Articular chondrocyte of knee joint (primary cell): ENCODE data around the gene TMEM208. TPM values are rescaled to one million over a fixed set of nuclear protein-coding genes. Genes with fewer than 3 reads are reported as not detected.

Experiments used
- small RNA-seq: library from RNA; depleted of rRNA; stranded (forward); fragments of <200 nt; gene quantifications from one replicate; pipeline ENCODE3, GENCODE V24; 2012
- total RNA-seq: library from RNA; depleted of rRNA; stranded (reverse); fragments of >200 nt; gene quantifications from 2 replicates; pipeline ENCODE4 v1.2.3, GENCODE V29; 2012

TMEM208 gene
- 28.1 and 35.4 TPM in 2 replicates for total RNA-seq

DNA sequence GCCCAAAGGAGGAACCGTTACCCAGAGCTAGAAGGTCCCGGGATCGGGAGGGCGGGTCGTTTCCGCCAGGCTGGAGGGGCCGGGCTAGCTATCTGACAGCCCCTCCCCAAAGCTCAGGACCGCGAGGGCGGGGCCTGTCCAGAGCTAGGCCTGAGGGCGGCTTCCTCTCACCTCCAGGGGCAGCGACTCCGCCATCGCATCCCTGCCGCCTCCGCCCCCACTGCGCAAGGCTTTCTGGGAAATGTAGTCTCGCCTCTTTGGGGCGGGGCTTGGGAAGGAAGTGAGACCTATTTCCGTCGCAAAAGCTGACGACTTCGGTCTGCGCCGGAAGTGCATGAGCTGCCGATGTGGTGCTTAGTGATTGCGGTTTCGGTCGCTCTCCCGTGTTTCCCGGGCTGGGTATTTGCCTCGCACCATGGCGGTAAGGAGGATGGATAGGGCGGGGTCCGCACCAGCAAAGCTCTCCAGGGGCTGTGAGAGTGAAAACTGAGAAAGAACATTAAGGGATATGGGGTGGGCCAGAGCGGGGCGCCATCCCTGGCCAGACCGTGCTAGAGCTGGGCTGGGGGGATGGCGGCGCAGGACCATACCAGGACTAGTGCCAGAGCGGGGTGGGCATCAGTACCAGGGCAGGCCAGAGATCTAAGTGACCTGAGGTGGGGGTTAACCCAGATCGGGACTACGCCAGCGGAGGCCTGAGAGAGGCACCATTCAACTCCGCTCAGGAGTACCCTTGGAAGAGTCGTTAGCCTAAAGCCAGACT, at the start of gene TMEM208:
Gene TMEM208 (plus strand): TSS at position 327 of the 763 bp plus-strand sequence. CDS start 89 bp downstream, at position 416.

DNA sequence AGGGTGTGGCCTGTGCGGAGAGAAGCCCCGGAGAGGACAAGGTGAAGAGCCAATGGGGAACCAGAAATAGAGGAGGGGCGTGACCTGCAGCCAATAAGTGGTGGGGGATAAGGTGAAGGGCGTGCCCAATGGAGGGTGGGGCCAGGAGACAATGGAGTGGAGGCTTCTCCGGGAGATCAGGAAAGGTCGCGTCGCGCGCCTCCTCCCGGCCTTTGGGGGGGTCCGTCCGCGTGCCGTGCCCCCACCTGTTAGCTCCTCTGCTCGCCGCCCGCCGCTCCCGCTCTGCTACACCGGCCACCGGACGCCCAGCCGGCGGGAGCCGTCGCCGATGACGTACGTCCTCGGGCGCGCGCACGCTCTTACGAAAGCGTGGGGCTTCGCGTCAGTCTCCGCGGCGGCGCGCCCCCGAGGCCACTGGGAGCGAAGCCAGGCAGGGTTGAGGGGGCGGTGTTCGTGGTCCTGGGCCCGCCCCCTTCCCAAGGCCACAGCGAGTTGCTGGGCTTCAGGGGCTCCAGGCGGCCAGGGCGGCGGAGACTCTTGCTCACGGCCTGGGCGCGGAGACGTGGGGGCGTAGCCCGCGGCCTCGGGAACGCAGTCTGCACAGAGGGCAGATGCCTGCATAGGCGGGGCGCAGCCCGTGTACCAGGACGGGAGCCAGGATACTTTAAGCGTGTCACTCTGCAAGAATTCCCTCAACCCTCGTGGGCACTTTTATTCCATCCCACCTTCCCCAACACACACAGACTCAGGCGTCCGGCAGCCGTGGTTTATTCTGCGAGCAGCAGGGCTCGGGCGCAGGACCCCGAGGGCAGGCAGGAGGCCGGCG, 43.1 kb upstream of the TMEM208 start, which contains the start of gene MATCAP1:
Gene MATCAP1 (minus strand): TSS at position 337 of the 826 bp plus-strand sequence. CDS start 3,353 bp downstream, outside the sequence.

DNA sequence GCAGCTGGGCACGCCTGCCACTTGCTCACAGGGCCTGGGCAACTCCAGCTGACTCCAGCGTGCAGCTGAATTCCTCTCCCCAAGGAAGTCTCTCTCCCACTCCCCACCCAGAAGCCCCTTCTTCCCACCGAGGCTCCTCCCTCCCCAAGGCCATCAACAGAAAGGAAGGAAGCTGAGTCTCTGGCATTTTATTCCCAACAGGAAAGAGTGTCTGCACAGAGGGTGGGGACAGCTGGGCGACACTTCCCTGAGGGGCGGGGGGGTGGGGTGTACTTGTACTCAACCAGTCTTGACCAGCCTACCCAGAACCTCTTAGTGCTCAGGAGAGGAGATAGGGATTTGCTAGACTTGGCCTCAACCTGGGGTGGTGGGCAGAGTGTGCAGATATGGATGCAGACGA, 36.9 kb upstream of the TMEM208 start, which contains the start of gene EXOC3L1:
Gene EXOC3L1 (minus strand): TSS at position 96 of the 400 bp plus-strand sequence. CDS start 460 bp downstream, outside the sequence.

DNA sequence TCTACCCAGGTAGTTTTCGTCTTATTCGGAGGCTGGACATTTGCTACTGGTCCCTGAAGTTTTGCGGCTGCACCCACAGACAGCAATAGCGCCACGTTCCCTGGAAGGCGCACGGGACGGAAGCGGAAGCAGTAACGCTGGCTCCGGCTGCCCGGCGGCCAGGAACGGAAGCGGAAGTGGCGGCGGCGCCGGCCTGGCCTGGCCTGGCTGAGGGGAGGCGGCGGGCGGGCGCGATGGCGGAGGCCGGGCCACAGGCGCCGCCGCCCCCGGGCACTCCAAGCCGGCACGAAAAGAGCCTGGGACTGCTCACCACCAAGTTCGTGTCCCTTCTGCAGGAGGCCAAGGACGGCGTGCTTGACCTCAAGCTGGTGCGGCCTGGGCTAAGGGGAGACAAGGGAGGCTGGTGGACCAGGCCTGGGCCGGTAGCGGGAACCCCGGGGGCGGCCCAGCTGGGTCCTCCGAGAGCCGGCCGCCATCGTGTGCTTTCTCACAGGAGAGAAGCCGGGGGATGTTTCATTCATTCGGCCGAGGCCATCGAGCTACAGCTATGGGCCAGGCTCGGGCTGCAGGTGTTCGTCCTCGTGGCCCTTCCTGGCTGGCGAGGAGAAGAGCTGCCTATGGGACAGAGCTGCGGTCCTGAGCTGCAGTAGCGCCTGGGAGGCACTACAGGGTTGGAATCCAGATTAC, 34.8 kb upstream of the TMEM208 start, which contains the start of gene E2F4:
Gene E2F4 (plus strand): TSS at position 161 of the 687 bp plus-strand sequence. CDS start 73 bp downstream, at position 234.

DNA sequence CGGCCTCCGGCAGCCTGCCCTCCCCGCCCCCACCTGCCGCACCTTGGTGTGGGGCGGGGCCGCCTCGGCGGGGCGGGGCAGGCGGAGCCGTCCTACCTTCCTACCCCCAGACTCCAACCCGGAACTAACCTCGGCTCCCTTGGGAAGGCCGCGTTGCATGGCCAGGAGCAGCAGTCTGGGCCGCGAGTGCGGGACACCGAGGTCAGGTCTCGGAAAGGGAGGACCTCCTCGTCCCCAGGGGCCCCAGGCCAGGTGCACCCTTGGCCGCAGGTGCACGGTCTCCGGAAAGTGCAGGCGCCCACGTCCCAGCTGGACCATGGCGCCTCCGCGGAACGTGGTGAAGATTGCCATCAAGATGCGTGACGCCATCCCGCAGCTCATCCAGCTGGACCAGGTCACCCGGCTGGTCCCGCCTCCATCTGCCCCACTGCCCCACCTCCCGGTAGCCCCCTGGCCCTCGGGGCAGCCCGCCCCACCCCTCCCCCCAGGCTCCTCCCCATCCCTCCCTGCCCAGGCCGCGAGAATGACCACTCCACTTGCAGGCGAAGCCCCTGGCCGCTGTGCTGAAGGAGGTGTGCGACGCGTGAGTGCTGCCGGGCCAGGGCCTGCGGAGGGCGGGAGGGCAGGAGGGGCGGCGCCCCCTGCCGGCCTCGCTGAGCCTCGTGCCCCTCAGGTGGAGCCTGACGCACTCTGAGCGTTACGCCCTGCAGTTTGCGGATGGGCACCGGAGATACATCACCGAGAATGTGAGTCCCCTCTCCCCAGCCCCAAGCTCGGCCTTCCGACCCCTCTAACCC, 27.7 kb upstream of the TMEM208 start, which contains the start of gene ELMO3:
Gene ELMO3 (plus strand): TSS at position 121 of the 797 bp plus-strand sequence. CDS start 196 bp downstream, at position 317.

DNA sequence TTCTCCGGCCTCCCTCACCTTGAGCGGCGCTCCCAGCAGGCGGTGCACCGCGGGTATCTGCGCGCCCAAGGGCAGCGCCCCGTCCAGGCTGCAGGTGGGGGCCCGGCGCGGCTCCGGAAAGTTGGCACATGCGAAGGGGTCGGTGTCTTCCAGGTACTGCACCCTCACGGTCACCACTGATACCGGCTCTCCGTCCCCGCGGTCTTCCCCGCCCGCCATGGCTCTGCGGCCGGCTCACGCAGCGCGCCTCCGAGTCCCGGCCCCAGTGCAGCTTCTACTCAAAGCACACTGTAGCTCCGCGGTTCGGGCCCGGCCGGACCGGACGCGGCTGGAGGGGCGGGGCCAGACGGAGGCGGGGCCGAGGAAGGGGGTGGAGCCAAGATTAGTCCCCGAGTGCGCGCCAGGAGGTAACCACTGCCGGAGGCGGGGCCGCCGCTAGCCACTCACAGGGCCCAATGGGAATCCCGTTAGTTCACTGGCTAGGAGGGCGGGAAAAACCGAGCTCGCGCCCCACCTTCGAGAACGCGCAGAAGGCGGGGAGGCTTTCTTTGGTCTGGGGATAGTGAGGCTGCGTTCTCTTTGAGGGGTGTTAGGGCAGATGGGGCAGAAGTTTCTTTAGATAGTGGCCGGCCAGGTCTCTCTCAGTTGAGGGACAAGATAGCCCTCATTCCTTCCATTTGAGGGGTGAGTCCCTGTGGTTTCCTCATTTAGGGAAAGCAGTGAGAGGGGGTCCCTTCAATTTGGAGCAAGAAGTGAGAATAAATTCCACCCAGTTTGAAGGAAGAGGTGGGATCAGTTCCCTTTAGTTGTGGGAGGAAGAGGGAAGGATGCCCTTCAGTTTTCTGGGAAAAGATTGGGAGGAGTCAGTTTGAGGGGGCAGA, 20.5 kb downstream of the TMEM208 start, which contains the start of gene FHOD1:
Gene FHOD1 (minus strand): TSS at position 290 of the 881 bp plus-strand sequence. CDS start 71 bp downstream, at position 219.

DNA sequence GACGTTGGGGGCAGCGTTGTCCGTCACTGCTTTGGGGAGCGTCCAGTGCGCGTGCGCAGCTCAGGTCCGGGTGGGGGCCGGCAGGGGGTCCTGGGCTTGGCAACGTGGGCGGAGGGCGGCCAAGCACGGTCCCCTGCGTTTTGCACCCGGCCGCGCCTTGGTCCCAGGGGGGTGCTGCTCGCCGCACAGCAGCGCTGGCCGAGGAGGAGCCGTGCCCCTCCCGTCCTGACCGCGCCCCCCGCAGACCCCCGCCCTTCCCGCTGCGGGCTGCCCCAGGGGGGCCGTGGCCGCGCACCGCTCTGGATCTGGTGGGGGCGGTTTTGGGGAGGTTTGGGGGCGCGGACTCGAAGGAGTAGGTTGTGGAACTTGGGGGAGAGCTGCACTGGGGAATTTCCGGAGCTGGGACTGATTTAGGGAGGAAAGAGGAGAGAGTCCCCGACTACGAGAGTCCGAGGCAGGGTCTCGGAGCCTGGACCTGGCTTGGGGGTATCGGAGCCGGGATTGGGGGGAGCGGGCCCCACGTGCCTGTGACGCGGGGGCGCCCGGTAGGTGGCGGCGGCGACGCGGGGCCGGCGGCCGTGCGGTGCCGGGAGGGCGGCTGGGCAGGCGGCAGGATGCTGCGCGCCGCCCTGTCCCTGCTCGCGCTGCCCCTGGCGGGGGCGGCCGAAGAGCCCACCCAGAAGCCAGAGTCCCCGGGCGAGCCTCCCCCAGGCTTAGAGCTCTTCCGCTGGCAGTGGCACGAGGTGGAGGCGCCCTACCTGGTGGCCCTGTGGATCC, 21.7 kb downstream of the TMEM208 start, which contains the start of gene SLC9A5:
Gene SLC9A5 (plus strand): TSS at position 579 of the 777 bp plus-strand sequence. CDS start 36 bp downstream, at position 615.

Small RNA genes within 50 kb of the gene (small RNA-seq; reads per million reads assigned to genes)
- gene MIR328: 0.65 reads per million, percentile 22 among the genes with 10 or more reads in this experiment

Other genes with a start within 250 kb of the TMEM208 start
- 3.6 and 5.0 TPM in 2 replicates for gene CES4A, start 238.5 kb upstream of the TMEM208 start, total RNA-seq
- gene CBFB, start 198.0 kb upstream of the TMEM208 start, total RNA-seq: 95.6 and 99.8 TPM in 2 replicates
- gene PHAF1, start 117.2 kb upstream of the TMEM208 start, total RNA-seq: 19.1 and 20.8 TPM in 2 replicates
- 45.9 and 50.6 TPM in 2 replicates for gene B3GNT9, start 76.1 kb upstream of the TMEM208 start, total RNA-seq
- gene TRADD, start 67.2 kb upstream of the TMEM208 start, total RNA-seq: 12.2 and 13.5 TPM in 2 replicates
- gene FBXL8, start 67.2 kb upstream of the TMEM208 start, total RNA-seq: 11.2 and 12.7 TPM in 2 replicates
- 3.0 and 4.4 TPM in 2 replicates for gene HSF4, start 62.4 kb upstream of the TMEM208 start, total RNA-seq
- 14.6 and 14.9 TPM in 2 replicates for gene NOL3, start 56.6 kb upstream of the TMEM208 start, total RNA-seq
- 3.7 and 4.2 TPM in 2 replicates for gene MATCAP1, start 43.2 kb upstream of the TMEM208 start, total RNA-seq
- not detected in 2 replicates for gene EXOC3L1, start 37.0 kb upstream of the TMEM208 start, total RNA-seq
- 38.9 and 43.9 TPM in 2 replicates for gene E2F4, start 35.0 kb upstream of the TMEM208 start, total RNA-seq
- 0.11 and 0.13 TPM in 2 replicates for gene ELMO3, start 28.0 kb upstream of the TMEM208 start, total RNA-seq
- gene FHOD1, start 20.4 kb downstream of the TMEM208 start, total RNA-seq: 7.8 and 9.0 TPM in 2 replicates
- gene SLC9A5, start 21.8 kb downstream of the TMEM208 start, total RNA-seq: 0.86 and 1.0 TPM in 2 replicates
- gene PLEKHG4, start 52.4 kb downstream of the TMEM208 start, total RNA-seq: 18.0 and 19.1 TPM in 2 replicates
- gene KCTD19, start 99.6 kb downstream of the TMEM208 start, total RNA-seq: 0.11 TPM in 1 of 2 replicates, not detected in the other
- 0.43 TPM in 1 of 2 replicates, not detected in the other for gene LRRC36, start 99.7 kb downstream of the TMEM208 start, total RNA-seq
- gene TPPP3, start 166.4 kb downstream of the TMEM208 start, total RNA-seq: 0.22 and 0.52 TPM in 2 replicates
- gene ZDHHC1, start 189.3 kb downstream of the TMEM208 start, total RNA-seq: 7.5 and 9.1 TPM in 2 replicates
- gene HSD11B2, start 204.0 kb downstream of the TMEM208 start, total RNA-seq: 0.11 TPM in 1 of 2 replicates, not detected in the other